AG09309 (cell line): ENCODE measurements around the gene C1QTNF7.

Source experiments
- DNase-seq: peaks from one replicate; pipeline ENCODE4 v3.0.0-alpha.2; 2010; ENCODE audit warnings: low read depth
- H3K4me3 ChIP-seq: 2 replicates; pipeline ENCODE4 v1.5.1; 2011; ENCODE audit warnings: mild to moderate bottlenecking, low read depth, low read length, moderate library complexity; ENCODE audit not compliant: control insufficient read depth
- TF ChIP-seq, protein P1 (sequence below): IDR thresholded peaks from 2 replicates; pipeline ENCODE4 v1.5.1; 2011; ENCODE audit warnings: mild to moderate bottlenecking, low read depth, low read length, inconsistent platforms; ENCODE audit not compliant: insufficient read depth, control insufficient read depth; ENCODE audit errors: missing control alignments

The C1QTNF7 gene

GRCh38 chr4:15436513-15436912 is 8.7 kb downstream of the C1QTNF7 start:
- TF ChIP-seq, protein P1, sequence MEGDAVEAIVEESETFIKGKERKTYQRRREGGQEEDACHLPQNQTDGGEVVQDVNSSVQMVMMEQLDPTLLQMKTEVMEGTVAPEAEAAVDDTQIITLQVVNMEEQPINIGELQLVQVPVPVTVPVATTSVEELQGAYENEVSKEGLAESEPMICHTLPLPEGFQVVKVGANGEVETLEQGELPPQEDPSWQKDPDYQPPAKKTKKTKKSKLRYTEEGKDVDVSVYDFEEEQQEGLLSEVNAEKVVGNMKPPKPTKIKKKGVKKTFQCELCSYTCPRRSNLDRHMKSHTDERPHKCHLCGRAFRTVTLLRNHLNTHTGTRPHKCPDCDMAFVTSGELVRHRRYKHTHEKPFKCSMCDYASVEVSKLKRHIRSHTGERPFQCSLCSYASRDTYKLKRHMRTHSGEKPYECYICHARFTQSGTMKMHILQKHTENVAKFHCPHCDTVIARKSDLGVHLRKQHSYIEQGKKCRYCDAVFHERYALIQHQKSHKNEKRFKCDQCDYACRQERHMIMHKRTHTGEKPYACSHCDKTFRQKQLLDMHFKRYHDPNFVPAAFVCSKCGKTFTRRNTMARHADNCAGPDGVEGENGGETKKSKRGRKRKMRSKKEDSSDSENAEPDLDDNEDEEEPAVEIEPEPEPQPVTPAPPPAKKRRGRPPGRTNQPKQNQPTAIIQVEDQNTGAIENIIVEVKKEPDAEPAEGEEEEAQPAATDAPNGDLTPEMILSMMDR, result no peak
- no peak overlapping the region for H3K4me3 ChIP-seq
- no peak for DNase-seq

- no peak overlapping the region for H3K4me3 ChIP-seq
- DNase-seq, result no peak
- TF ChIP-seq, protein P1, result no peak
These were observed 11.2 kb downstream of the C1QTNF7 start for GRCh38 chr4:15438939-15439524.

GRCh38 chr4:15443371-15444160 is 15.7 kb downstream of the C1QTNF7 start:
- TF ChIP-seq, protein P1, result no peak
- H3K4me3 ChIP-seq, result no peak overlapping the region

GRCh38 chr4:15444276-15444675 is 16.4 kb downstream of the C1QTNF7 start:
- DNase-seq, result no peak

More at GRCh38 chr4:15443371-15444160, 15.7 kb downstream of the C1QTNF7 start:
- no peak for DNase-seq

GRCh38 chr4:15444879-15445547 is 17.2 kb downstream of the C1QTNF7 start:
- no peak for DNase-seq
- TF ChIP-seq, protein P1, result no peak
- H3K4me3 ChIP-seq, result no peak overlapping the region

More at GRCh38 chr4:15444276-15444675, 16.4 kb downstream of the C1QTNF7 start:
- TF ChIP-seq, protein P1, result no peak
- H3K4me3 ChIP-seq, result no peak overlapping the region

DNA sequence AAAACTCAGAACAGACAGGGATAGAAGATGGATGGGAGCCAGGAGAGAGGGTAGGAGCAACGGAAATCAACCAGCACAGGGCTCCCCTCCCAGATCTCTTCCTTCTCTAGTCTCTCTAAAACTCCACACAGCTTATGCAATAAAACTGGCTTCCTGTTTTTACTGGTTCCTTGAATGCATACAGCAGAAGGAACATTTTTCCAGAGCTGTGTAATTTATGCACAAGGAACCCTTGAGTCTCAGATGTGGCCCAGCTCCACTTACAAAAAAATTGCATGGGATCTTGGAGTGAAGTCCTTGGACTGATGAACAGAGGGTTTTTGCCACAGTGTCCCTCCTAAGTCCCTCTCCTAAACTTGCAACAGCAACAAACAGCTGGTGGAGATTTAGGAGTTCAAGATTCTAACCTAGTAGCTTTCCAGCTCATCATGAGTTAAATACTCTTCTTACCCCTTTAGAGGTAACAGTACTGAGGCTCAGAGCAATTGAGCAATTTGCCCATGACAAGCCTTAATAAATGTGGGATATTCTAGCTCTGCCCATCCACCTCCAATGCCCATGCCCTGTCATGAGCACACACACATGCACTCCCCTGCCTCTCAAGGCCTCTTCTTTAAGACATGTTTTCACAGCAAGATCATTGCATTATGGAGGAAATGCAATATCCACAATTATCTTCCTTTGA is 23.5 kb downstream of the C1QTNF7 start:
- no peak overlapping the region for H3K4me3 ChIP-seq
- DNase-seq, result no peak
- TF ChIP-seq, protein P1, result no peak
